HG03060 (cell line): ENCODE measurements around the gene SMTN.
"Not testable (repeated sequence)": the region's sequence is repeated elsewhere in the genome, so short reads cannot be mapped to it uniquely, and the experiment has no call there.

ENCODE experiments used
- ATAC-seq: cut with Tn5 transposase; IDR thresholded peaks from one replicate; pipeline ENCODE4 v1.9.1; 2021; ENCODE audit warnings: low read depth, moderate number of reproducible peaks; ENCODE audit not compliant: unreplicated experiment

SMTN gene

GRCh38 chr22:31080848-31081649, at the start of gene SMTN:
SMTN (plus strand) TSS chr22:31081318; CDS start chr22:31083259, 1,941 bp downstream.
- peak; percentile 34 for ATAC-seq

- ATAC-seq, result no peak
These were observed 44.2 kb upstream of the SMTN start for GRCh38 chr22:31036671-31037550.

GRCh38 chr22:31038686-31039085, 42.4 kb upstream of the SMTN start:
- ATAC-seq, result no peak

GRCh38 chr22:31039393-31039792, 41.7 kb upstream of the SMTN start:
- no peak for ATAC-seq

GRCh38 chr22:31040542-31041398, 40.3 kb upstream of the SMTN start:
- no peak for ATAC-seq

GRCh38 chr22:31044262-31044861, 36.8 kb upstream of the SMTN start:
- no peak for ATAC-seq

GRCh38 chr22:31045900-31046538, 35.1 kb upstream of the SMTN start:
- no peak for ATAC-seq

- no peak for ATAC-seq
These were observed 34.4 kb upstream of the SMTN start for GRCh38 chr22:31046539-31047226.

GRCh38 chr22:31048570-31048969, 32.5 kb upstream of the SMTN start:
- ATAC-seq, result no peak

GRCh38 chr22:31049815-31050420, 31.2 kb upstream of the SMTN start:
- ATAC-seq, result no peak

- no peak for ATAC-seq
These were observed 25.9 kb upstream of the SMTN start for GRCh38 chr22:31055117-31055634.

- ATAC-seq, result no peak
These were observed 25.4 kb upstream of the SMTN start for GRCh38 chr22:31055635-31056159.

GRCh38 chr22:31056986-31057599, 24.0 kb upstream of the SMTN start:
- no peak for ATAC-seq

GRCh38 chr22:31059663-31060062, 21.5 kb upstream of the SMTN start:
- not testable (repeated sequence) for ATAC-seq

GRCh38 chr22:31062566-31063230, 18.4 kb upstream of the SMTN start:
- ATAC-seq, result no peak

- no peak for ATAC-seq
These were observed 16.7 kb upstream of the SMTN start for GRCh38 chr22:31064369-31064768.

- ATAC-seq, result no peak
These were observed 12.1 kb upstream of the SMTN start for GRCh38 chr22:31068970-31069369.
